ENCODE results near the gene PIGP. TPM values are rescaled to one million over a fixed set of nuclear protein-coding genes. Genes with fewer than 3 reads are reported as not detected.

Gene PIGP
- total and polyA plus RNA-seq, 9 of the 15 experiments (the other 6 are each of a cell fraction or from before 2014, with no cell fraction given): 18.3 to 122 (median 35.6) TPM

DNA sequence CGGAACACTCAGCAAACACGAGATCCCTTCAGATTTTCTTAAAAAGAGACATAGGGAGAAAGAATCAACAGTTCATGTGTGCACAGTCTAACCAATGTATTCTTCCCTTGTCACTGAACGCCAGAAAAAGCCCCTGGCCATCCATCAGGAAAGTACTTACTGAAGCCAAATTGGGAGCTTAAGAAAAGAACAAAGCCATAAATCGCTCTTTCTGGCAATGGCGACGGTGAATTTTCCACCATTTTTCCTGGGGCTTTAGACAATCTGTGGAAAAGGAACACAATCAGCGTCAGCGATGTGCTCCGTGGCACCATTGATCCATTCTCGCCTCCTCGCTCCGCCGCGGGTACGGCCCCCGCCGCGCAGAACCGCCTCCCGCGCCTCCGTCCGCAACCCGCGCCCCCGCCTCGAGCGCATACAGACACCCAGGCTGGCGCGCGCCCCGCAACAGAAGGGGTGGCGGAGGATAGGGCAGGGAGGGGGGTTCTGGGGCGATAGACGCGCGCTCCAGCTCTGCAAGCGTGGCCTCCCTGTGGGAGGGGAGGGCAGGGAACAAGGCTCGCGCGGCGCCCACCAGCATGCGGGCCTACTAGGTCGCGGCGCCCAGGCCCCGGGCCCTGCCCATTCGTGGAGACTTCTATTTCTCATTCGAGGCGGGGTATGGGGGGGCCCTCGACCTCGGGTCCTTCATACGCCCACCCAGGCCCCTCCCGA, 440 bp downstream of the PIGP start (continued):
- TF ChIP-seq, protein P1, sequence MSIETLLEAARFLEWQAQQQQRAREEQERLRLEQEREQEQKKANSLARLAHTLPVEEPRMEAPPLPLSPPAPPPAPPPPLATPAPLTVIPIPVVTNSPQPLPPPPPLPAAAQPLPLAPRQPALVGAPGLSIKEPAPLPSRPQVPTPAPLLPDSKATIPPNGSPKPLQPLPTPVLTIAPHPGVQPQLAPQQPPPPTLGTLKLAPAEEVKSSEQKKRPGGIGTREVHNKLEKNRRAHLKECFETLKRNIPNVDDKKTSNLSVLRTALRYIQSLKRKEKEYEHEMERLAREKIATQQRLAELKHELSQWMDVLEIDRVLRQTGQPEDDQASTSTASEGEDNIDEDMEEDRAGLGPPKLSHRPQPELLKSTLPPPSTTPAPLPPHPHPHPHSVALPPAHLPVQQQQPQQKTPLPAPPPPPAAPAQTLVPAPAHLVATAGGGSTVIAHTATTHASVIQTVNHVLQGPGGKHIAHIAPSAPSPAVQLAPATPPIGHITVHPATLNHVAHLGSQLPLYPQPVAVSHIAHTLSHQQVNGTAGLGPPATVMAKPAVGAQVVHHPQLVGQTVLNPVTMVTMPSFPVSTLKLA (conservative IDR thresholded peaks at IDR 0.05): peak in 1 of 2 experiments; percentile 52; a peak in 1 of 4 replicates
- TF ChIP-seq EHMT2 (IDR thresholded peaks at IDR 0.05) (no peak), ZNF785 (CRISPR knock-in tag; IDR thresholded peaks at IDR 0.05) (no peak), ZFPM2 (CRISPR knock-in tag; IDR thresholded peaks at IDR 0.05) (0 out of 2 replicates have a peak, but pooled peaks have one; percentile 50), ESRRA (IDR thresholded peaks at IDR 0.05; ENCODE audit: borderline replicate concordance, low read depth) (no peak), BRF1 (IDR thresholded peaks at IDR 0.05; ENCODE audit: borderline replicate concordance, extremely low read depth, insufficient read length) (no peak), ZNF431 (CRISPR knock-in tag; IDR thresholded peaks at IDR 0.05) (no peak; the same call in 1 of the 2 replicates), FOXP1 (CRISPR knock-in tag; IDR thresholded peaks at IDR 0.05) (peak; percentile 49; the same call in 1 of the 2 replicates), SIN3A (IDR thresholded peaks at IDR 0.05; ENCODE audit: borderline replicate concordance in 2 of 2, control insufficient read depth in 1 of 2, low read depth in 2 of 2, low read length in 2 of 2) (peak in 1 of 2 experiments; percentile 30; a peak in 1 of 4 replicates), LCOR (CRISPR knock-in tag; IDR thresholded peaks at IDR 0.05) (peak; percentile 96), FOXM1 (IDR thresholded peaks at IDR 0.05; ENCODE audit: low read depth) (no peak), FOXM1 (CRISPR knock-in tag; IDR thresholded peaks at IDR 0.05; ENCODE audit: low read depth) (peak; percentile 74; the same call in 1 of the 2 replicates), PYGO2 (tag; IDR thresholded peaks at IDR 0.05) (no peak), ZZZ3 (IDR thresholded peaks at IDR 0.05) (no peak), ZBTB8A (IDR thresholded peaks at IDR 0.05; ENCODE audit: partially characterized antibody) (no peak), KAT2B (IDR thresholded peaks at IDR 0.05; ENCODE audit: low read depth, low read length) (no peak), FOSL1 (tag; conservative IDR thresholded peaks at IDR 0.05) (0 out of 2 replicates have a peak, but pooled peaks have one; percentile 29), POLR3A (IDR thresholded peaks at IDR 0.05; ENCODE audit: borderline replicate concordance, extremely low read depth, insufficient read depth, insufficient read length) (no peak), CBX3 (IDR thresholded peaks at IDR 0.05; ENCODE audit: borderline replicate concordance in 1 of 2, low read length in 2 of 2) (no peak)
- TF ChIP-seq, protein P2, sequence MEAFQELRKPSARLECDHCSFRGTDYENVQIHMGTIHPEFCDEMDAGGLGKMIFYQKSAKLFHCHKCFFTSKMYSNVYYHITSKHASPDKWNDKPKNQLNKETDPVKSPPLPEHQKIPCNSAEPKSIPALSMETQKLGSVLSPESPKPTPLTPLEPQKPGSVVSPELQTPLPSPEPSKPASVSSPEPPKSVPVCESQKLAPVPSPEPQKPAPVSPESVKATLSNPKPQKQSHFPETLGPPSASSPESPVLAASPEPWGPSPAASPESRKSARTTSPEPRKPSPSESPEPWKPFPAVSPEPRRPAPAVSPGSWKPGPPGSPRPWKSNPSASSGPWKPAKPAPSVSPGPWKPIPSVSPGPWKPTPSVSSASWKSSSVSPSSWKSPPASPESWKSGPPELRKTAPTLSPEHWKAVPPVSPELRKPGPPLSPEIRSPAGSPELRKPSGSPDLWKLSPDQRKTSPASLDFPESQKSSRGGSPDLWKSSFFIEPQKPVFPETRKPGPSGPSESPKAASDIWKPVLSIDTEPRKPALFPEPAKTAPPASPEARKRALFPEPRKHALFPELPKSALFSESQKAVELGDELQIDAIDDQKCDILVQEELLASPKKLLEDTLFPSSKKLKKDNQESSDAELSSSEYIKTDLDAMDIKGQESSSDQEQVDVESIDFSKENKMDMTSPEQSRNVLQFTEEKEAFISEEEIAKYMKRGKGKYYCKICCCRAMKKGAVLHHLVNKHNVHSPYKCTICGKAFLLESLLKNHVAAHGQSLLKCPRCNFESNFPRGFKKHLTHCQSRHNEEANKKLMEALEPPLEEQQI (IDR thresholded peaks at IDR 0.05): no peak
- TF ChIP-seq, protein P3, sequence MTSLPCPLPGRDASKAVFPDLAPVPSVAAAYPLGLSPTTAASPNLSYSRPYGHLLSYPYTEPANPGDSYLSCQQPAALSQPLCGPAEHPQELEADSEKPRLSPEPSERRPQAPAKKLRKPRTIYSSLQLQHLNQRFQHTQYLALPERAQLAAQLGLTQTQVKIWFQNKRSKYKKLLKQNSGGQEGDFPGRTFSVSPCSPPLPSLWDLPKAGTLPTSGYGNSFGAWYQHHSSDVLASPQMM (CRISPR knock-in tag; IDR thresholded peaks at IDR 0.05): no peak
- TF ChIP-seq, protein P4, sequence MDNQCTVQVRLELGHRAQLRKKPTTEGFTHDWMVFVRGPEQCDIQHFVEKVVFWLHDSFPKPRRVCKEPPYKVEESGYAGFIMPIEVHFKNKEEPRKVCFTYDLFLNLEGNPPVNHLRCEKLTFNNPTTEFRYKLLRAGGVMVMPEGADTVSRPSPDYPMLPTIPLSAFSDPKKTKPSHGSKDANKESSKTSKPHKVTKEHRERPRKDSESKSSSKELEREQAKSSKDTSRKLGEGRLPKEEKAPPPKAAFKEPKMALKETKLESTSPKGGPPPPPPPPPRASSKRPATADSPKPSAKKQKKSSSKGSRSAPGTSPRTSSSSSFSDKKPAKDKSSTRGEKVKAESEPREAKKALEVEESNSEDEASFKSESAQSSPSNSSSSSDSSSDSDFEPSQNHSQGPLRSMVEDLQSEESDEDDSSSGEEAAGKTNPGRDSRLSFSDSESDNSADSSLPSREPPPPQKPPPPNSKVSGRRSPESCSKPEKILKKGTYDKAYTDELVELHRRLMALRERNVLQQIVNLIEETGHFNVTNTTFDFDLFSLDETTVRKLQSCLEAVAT (IDR thresholded peaks at IDR 0.05): no peak; a peak in 1 of 4 replicates

Data from K562 (cell line).